NCI-H128 (cell line): Measurements from ENCODE around the gene PTCD1.

Experiments used
- DNase-seq: peaks from one replicate; lab custom pipeline; 2025; ENCODE audit not compliant: unreplicated experiment; lab: John Stamatoyannopoulos, UW

The PTCD1 gene

GRCh38 chr7:99438573-99439480, at the start of gene PTCD1, which contains the start of gene CPSF4:
PTCD1 (minus strand) TSS chr7:99438798; CDS start chr7:99435242, 3,556 bp downstream.
CPSF4 (plus strand) TSS chr7:99438943; CDS start chr7:99439083, 140 bp downstream.
- DNase-seq = peak; percentile 87

DNA sequence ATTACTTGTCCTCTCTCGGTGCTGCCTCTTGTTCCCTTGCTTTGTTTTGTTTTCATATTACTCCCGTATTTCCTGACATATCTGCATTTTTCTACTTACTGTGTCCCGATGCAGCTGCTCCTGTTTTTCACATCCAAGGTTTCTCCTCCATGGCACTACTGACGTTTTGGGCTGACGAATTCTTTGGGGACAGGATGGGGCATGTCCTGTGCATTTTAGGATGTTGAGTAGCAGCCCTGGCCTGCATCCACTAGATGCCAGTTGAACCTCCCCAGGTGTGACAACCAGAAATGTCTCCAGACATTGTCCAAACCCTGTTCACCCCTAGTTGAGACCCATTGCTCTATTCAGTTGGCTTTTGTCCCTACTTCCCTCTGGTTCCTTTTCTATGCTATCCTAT, 46.5 kb upstream of the PTCD1 start:
- no peak for DNase-seq

DNA sequence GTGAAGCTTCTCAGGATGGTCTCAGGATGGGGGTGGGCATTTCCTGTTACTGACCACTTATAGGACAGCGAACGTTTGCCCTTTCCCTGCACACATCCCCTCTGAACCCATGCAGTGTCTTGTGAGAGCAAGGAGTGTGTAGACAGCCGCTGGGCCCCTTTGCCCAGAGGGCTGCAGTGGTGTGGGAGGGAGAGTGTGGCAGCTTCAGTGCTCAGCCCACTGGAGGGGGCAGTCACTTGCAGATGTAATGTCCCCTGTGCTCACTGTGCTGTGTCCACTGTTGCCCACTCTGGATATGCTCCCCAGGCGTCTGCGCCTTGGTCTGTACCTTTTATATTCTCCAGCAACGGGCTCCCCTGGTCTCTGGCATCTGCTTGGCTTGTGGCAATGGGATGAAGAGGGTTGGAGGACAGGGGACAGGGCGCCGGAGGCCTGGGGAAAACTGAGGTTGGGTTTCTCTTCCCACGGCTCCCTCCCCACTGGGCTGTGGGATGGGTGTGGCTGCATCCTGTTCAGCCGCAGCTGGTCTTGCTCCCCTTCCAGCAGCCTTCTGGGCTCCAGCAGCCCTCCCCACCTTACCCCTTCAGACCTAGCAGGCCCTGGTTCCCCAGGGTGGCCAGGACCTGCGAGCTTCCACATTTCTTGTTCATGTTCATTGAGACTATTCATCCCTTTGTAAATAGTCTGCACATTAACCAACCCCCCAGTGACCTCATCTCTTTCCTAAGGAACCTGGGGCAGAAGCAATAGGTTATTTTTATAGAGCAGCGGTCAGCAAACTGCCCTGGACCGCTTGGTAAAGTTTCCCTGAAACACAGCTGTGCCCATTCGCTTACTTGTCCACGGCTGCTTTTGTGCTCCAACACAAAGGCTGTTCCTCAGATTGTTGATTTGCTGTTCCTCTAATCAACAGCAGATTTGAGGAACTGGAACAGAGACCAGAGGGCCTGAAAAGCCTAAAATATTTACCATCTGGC, 40.2 kb upstream of the PTCD1 start:
- no peak for DNase-seq

- no peak for DNase-seq
Measured at GRCh38 chr7:99476107-99476506, 37.5 kb upstream of the PTCD1 start.

- DNase-seq = no peak
Measured at GRCh38 chr7:99473315-99473596, 34.7 kb upstream of the PTCD1 start.

DNA sequence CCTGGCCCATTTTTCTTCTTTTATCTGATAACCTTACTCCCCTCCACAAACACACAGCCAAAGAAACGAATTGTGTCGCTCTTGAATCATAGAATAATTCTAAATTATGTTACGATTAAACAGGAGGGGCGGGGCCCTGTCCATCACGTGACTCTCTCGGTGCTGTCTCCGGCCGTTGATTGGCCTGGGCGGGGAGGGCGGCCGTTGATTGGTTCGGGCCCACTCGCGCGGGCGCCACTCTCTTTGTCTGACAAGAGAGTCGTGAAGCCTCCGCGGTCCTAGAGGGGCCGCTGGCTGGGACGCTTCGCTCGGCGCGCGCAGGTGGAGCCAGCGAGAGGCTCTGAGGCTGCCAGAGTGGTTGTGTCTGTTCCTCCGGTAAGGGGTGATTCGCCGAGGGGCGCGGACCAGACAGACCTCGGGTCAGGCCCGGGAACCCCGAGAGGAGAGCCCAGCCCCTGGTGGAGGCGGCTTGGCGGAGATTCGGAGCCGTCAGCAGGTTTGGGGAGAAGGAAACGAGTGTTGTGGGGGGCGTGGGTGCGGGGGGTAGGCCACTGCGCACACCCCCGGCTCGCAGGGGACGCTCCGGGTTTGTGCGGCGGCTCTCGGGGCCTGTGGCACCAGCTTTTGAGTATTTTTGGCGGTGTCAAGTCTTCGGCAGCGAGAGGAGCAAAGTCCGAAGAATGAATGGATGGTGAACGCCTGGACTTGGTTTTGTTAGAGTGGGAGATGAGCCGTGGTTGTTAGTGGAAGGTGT, 34.1 kb upstream of the PTCD1 start, which contains the start of gene ZNF789:
TSS of gene ZNF789 (plus strand) at position 330 of the 754 bp plus-strand sequence. CDS start 3,567 bp downstream, outside the sequence.
- peak; percentile 87 for DNase-seq

GRCh38 chr7:99469381-99470065, 30.9 kb upstream of the PTCD1 start:
- no peak for DNase-seq

DNA sequence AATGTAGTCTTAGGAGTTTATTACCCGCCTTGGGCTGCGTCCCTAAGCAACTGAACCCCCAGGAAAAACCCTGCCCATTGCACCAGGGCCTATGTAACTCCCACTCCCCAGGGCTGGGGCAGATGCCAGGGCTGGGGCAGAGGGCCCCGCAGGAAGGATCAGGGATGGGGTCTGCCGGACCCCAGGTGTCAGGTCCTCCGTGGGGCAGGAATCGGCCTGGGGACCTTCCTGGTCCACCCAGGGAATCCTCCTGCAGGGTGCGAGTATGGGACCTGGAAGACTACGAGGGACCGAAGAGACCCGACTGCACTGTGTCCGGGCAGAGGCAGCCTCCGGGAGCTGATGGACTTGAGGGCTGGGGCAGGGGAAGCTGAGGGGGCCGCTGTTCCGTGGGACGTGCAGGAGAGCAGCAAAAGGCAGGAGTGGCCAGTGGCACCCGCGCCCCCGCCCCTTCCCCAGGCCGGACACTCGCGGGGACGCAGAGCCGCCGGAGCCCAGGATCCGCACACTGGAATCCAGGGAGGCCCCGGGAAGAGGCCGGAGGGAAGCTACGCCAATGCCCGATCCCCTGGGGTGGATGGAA, 29.8 kb upstream of the PTCD1 start:
- DNase-seq = no peak

- no peak for DNase-seq
Measured at GRCh38 chr7:99465421-99465768, 26.8 kb upstream of the PTCD1 start.

GRCh38 chr7:99461221-99461620, 22.6 kb upstream of the PTCD1 start:
- no peak for DNase-seq

GRCh38 chr7:99460651-99461050, 22.1 kb upstream of the PTCD1 start:
- DNase-seq = no peak

GRCh38 chr7:99459087-99459486, 20.5 kb upstream of the PTCD1 start:
- no peak for DNase-seq

GRCh38 chr7:99457650-99458493, 19.3 kb upstream of the PTCD1 start:
- DNase-seq = no peak

GRCh38 chr7:99457050-99457649, 18.6 kb upstream of the PTCD1 start:
- DNase-seq = no peak

- no peak for DNase-seq
Measured at GRCh38 chr7:99456288-99456687, 17.7 kb upstream of the PTCD1 start.

GRCh38 chr7:99455874-99456273, 17.3 kb upstream of the PTCD1 start:
- DNase-seq = no peak

GRCh38 chr7:99453105-99453504, 14.5 kb upstream of the PTCD1 start:
- DNase-seq = no peak

GRCh38 chr7:99452541-99452940, 13.9 kb upstream of the PTCD1 start:
- DNase-seq = no peak

DNA sequence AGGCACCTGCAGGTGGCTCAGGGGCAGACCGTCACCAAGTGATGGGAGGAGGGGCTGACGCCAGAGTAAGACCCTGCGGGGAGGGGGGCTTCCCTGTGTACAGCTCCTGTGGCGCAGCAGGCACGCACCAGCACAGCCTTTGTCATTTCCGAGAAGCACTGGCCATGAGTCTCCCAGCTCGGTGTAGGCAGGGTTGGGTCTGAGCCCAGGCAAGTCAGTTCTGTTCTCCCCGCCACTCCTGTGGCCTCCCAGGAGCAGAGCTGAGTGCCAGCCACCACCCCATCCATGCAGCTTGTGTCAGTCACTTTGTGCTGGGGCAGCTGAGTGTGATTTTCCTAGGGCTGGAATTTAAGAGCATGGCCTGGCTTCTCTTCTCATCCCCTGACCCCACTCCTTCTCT, 13.3 kb upstream of the PTCD1 start:
- DNase-seq = no peak
